AG04449 (cell line): Measurements from ENCODE around the gene MYBPC1.

ENCODE experiments used
- CTCF ChIA-PET: fragments of 350-600 bp; formaldehyde crosslinking; extraction: SDS; loops from one replicate; lab custom pipeline; 2021; ENCODE audit warnings: antibody characterized with exemption; lab: Yijun Ruan, JAX
- POLR2A ChIA-PET: fragments of 400-600, 350-600 bp; formaldehyde crosslinking; extraction: SDS; loops from one replicate; lab custom pipeline; 2020; ENCODE audit warnings: antibody characterized with exemption, inconsistent platforms; lab: Yijun Ruan, JAX
- DNase-seq: peaks from one replicate; pipeline ENCODE4 v3.0.0-alpha.2; 2010; ENCODE audit warnings: low read depth, low spot score
- H3K4me3 ChIP-seq: 2 replicates; pipeline ENCODE4 v1.5.1; 2011; ENCODE audit warnings: low read depth, mild to moderate bottlenecking, control low read depth, low read length
- CTCF ChIP-seq: IDR thresholded peaks from one replicate; pipeline ENCODE4 v1.5.1; 2011; ENCODE audit warnings: mild to moderate bottlenecking, moderate library complexity, low read length, control low read depth, inconsistent platforms; ENCODE audit not compliant: insufficient read depth; ENCODE audit errors: missing control alignments

Gene MYBPC1

GRCh38 chr12:101697930-101698799 lies 103.4 kb downstream of the MYBPC1 start:
- DNase-seq, result no peak
- CTCF ChIA-PET, result interaction anchor here (1.0 to 2.3 kb wide), 4 partner anchors 10 to 133 kb away, joined by 3 to 10 read pairs (median 3); partner anchors contain the start of gene GNPTAB

GRCh38 chr12:101698800-101699347 lies 104.1 kb downstream of the MYBPC1 start:
- TF ChIP-seq CTCF, result peak; percentile 21
- ChIA-PET CTCF (interaction anchor here (1.0 to 2.3 kb wide), 4 partner anchors 9 to 132 kb away, joined by 3 to 10 read pairs (median 3); partner anchors contain the start of gene GNPTAB), POLR2A (no interaction called here)
- H3K4me3 ChIP-seq, result peak overlapping the region; percentile 88
- no peak for DNase-seq

More at GRCh38 chr12:101697930-101698799, 103.4 kb downstream of the MYBPC1 start:
- POLR2A ChIA-PET, result no interaction called here
- peak overlapping the region; percentile 88 for H3K4me3 ChIP-seq
- no peak for TF ChIP-seq CTCF

DNA sequence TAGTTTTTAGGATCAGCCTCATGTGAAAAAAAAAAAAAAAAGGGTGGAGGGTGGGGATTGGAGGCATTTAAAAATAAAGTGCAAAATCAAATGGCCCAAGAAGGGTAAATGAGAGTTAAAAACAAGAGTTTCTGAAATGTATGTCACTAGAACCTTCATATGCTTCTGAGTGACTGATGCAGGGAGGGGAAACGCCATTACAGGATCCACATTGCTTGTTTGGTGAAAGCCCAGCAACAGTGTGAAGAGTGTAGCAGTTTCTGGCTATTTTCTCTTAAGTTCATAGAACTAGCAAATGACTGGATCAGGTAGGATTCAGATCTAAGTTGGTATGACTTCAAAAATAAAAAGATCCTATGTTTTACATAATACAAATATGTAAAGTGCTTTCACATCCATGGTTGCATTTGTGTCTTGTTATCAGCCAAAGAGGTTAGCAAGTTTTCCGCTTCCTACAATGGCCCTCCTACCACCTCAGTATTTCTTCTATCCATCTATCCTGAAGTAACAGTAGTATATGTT lies 105.6 kb downstream of the MYBPC1 start:
- ChIA-PET CTCF (no interaction called here), POLR2A (no interaction called here)
- no peak overlapping the region for H3K4me3 ChIP-seq
- DNase-seq, result no peak
- no peak for TF ChIP-seq CTCF

GRCh38 chr12:101703487-101703886 lies 108.7 kb downstream of the MYBPC1 start:
- no peak for TF ChIP-seq CTCF
- no peak overlapping the region for H3K4me3 ChIP-seq
- ChIA-PET POLR2A (no interaction called here), CTCF (interaction anchor here (0.7 kb wide), 1 partner anchor 9 kb away, joined by 3 read pairs; no protein-coding TSS in a partner anchor)
- no peak for DNase-seq

DNA sequence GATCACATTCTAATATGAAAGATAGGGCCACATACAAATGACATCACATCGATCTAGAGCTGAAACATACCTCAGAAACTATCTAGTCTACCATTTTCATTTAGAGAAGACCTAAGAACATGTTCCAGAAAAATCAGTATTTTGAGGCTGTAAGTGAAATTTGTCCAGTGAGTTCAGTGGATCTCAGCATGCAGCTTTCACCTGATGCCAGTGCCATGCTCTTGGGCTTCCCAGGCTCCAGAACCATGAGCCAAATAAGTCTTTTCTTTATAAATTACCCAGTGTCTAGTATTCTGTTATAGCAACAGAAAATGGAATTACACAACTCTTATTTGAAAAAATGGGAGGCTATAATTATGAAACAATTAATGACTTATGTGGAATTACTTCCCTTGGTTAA lies 111.6 kb downstream of the MYBPC1 start:
- ChIA-PET CTCF (no interaction called here), POLR2A (no interaction called here)
- DNase-seq, result no peak

More for the DNA sequence above, 111.6 kb downstream of the MYBPC1 start:
- no peak for TF ChIP-seq CTCF
- H3K4me3 ChIP-seq, result no peak overlapping the region
